DMS153 treated with DMSO at 0.1 percent for 48 hours (cell line): ENCODE measurements around the gene SPOCK2.
"Not testable (repeated sequence)": the region's sequence is repeated elsewhere in the genome, so short reads cannot be mapped to it uniquely, and the experiment has no call there.

Source experiments
- DNase-seq: peaks from one replicate; lab custom pipeline; 2025; ENCODE audit not compliant: unreplicated experiment; lab: John Stamatoyannopoulos, UW

Gene SPOCK2, protein sequence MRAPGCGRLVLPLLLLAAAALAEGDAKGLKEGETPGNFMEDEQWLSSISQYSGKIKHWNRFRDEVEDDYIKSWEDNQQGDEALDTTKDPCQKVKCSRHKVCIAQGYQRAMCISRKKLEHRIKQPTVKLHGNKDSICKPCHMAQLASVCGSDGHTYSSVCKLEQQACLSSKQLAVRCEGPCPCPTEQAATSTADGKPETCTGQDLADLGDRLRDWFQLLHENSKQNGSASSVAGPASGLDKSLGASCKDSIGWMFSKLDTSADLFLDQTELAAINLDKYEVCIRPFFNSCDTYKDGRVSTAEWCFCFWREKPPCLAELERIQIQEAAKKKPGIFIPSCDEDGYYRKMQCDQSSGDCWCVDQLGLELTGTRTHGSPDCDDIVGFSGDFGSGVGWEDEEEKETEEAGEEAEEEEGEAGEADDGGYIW

DNA sequence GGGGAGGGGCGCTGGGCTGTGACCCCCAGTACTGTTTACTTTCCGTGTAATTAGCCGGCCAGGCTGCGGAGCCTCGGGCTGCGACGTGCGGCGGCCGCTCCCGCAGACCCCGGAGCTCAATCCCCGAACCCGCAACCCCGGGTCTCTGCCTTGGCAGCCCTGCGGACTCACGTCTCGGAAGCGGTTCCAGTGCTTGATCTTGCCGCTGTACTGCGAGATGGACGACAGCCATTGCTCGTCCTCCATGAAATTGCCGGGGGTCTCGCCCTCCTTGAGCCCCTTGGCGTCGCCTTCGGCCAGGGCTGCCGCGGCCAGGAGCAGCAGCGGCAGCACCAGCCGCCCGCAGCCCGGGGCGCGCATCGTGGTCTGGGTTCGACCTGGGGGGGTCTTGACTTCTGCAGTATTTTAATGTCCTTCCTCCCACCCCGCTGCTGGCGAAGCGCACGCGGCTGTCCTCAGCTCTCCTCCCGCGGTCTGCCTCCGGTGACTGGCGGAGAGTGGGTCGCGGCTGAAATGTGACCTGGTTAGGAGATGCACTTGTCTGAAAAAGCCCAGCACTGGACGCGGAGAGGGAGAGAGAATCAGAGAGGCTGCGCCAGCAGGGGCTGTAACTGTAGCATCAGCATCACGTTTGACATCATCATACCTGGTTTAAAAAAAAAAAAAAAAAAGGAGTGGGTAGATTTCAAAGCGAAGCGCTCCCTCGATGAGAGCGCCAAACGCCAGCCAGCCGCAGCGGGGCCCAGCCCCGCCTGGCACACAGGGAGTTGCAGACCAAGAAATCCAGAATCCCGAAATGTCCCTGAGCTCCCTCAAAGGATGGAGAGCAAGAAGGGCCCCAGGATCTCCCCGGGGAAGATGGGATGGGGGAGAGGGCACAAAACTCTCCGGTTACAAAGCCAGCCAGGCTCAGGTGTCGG lies at the start of gene SPOCK2:
SPOCK2 (minus strand) TSS at position 583 of the 920 bp plus-strand sequence; CDS start at position 360, 223 bp downstream.
- DNase-seq: peak; percentile 24

DNA sequence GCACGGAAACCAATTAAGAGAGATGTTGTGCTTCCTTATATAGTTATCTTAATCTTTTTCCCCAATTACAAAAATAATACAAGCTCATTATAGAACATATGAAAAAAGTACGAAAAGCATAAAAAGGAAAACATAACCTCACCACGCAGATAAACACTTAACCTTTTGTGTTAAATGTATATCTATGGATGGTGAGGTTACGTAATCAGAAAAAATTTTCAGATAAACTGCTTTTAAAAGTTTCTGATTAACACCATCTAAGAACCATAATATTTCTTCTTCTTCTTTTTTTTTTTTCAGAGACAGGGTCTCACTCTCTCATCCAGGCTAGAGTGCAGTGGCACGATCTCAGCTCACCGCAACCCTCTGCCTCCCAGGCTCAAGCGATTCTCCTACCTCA lies 49.2 kb upstream of the SPOCK2 start:
- no peak for DNase-seq

- DNase-seq: not testable (repeated sequence)
Observed at GRCh38 chr10:72136225-72136624, 47.9 kb upstream of the SPOCK2 start.

DNA sequence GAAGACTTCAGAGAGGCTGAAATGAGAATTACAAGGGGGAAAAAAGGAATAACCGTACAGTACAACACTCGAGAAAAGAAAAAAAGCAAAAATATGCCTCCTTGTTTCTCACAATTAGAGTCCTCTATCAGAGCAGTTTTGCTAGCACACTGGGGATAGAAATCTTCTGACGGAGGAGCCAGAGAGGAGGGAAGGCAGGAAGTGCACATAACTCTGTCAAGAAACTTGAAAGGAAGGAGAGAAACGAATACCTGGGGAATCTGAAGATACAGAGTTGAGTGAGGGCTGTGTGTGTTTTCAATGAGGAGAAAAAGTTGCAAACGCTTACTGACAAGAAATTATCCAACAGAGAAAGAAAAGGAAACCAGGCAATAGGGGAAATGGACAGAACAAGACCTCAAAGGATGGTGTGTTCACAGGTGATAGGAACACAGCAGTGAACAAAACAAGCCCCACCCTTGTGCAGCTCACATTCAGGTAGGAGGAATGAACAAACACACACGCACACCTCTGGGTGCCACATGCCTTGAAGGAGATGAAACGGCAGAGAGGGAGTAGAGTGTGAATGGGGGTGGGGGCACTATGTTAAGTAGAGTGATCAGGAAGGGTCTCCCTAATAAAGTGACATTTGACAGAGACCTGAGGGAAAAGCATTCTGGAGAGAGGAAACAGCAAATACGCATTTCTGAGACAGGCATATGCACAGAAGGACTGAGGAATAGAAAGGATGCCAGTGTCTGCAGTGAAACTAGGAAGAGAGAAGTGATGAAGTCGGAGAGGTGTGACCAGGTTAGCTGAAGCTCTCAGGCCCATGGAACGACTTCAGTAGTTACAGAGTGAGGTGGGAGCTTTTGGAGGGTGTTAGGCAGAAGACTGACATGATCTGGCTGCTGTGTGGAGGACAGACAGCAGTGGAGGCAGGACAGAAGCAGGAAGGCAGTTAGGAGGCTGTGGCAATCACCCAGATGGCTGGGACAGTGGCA lies 46.7 kb upstream of the SPOCK2 start:
- DNase-seq: no peak

DNA sequence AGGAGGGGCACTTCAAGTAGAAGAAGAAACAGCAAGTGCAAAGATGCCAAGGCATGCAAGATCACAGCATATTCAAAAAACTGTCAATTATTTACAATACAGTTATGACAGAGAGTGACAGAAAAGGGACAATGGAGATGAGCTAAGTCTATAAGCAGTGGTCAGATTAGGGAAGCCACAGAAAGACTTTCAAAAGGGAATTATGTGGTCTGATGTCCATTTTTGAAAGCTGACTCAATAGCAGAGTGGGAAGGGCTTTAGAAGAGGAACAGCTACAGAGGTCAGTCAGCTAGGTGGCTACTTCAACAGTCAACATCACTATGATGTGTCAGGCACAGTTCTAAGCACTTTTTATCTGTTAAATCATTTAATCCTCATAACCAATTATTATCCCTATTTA lies 45.2 kb upstream of the SPOCK2 start:
- no peak for DNase-seq

DNA sequence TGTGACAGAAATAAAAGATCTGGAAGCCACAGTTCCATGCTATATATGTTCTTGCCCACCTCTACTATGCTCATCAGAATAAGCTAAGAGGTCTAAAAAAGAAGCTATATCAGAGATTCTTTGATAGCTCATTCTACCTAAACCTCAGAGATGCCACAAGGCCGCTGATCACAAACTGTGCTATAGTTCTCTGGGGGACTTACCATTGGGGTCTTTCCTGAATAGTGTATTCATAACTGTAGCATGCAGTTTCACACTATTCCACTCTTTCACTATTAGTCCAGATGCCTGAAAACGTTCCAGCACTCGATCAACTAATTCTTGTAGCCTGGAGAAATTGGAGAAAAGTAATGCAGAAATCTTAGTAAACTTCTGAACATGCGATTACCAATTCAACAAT lies 44.5 kb upstream of the SPOCK2 start:
- DNase-seq: no peak

GRCh38 chr10:72127571-72127970 lies 39.2 kb upstream of the SPOCK2 start:
- DNase-seq: no peak

- no peak for DNase-seq
Observed at GRCh38 chr10:72126872-72127232, 38.5 kb upstream of the SPOCK2 start.

DNA sequence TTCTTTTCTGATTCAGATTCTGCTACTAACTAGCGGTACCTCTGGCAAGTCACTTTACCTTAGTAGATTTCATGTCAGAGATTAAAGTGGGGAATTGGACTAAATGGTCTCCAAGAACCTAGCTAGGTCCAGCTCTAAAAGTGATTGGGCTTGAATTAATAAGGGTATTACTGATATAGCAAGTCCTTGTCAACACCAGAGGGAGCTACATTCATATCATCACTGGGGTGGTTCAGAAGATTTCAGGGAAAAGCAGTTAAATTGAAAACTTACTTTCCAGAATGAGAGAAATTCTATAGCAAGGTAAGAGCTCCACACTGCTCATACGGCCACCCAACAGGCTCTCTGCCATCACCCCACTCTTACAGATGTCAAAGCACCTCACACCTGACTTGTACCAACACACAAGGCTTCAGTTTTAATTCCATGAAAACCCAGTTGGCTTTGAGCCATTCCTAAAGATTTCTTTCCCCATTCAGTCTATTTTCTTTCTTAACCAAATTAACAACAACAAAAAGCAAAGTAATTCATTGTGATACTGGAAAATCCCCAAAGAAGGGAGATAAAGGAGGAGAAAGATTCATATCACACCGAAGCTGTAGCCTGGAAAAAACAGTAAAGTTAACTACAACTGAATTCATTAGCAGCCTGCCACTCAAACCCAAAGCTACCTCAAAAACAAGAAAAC lies 38.0 kb upstream of the SPOCK2 start:
- DNase-seq: no peak

DNA sequence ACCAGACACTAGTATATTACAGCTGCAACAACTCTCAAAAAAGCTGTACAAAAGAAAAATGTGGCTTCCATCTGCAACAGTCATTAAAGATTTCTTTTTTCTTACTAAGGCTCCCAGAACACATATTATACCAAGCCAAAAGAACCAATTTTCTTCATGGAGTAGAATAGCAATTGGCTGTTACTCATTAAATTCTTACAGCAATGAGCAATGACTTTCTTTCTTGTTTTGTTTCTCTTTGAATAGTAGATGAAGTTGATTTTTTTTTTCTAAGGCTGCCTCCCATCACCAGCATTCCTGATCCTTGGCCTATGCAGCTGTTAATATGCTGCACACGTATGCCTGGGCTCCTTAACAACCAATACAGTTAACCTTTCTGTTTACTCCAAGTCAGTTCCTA lies 36.6 kb upstream of the SPOCK2 start:
- DNase-seq: no peak

DNA sequence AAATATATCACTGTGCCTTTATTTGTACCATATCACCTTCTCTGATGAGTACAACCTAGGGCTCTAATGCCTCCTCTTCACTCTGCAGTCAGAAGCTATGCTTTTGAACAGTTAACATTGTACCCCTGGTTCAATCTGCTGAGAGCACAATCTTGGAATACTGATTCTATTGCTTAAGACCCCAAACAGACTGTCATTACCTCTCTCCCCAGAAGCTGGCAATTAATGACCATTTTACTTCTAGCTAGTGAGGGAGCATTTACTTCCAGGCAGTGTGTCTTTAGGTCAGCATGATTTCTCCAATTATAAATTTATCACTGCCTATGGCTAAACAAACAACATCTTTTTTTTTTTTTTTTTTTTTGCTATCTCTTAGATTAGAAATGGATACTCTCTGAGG lies 36.0 kb upstream of the SPOCK2 start:
- no peak for DNase-seq

GRCh38 chr10:72123616-72124015 lies 35.3 kb upstream of the SPOCK2 start:
- no peak for DNase-seq

DNA sequence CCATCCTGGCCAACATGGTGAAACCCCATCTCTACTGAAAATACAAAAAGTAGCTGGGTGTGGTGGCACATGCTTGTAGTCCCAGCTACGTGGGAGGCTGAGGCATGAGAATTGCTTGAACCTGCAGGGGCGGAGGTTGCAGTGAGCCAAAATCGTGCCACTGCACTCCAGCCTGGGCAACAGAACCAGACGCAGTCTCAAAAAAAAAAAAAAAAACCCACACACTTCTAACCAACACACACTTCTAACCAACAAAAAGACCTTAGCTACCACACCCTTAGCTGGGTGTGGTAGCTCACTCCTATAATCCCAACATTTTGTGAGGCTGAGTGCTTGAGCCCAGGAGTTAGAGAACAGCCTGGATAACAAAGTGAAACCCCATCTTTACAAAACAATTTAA lies 33.9 kb upstream of the SPOCK2 start:
- DNase-seq: no peak

DNA sequence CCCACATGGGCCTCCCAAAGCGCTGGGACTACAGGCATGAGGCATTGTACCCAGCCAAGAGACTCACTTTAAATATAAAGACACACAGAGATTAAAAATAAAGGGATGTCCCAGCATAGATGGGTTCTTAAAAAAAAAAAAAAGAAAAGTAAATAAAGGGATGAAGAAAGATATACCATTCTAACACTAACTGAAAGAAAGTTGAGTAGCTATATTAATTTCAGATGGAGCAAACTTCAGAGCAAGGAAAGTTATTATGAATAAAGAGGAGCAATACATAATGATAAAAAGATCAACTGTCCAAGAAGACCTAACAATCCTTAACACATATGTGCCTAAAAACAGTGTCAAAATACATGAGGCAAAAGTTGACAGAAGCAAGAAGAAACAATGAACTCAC lies 33.0 kb upstream of the SPOCK2 start:
- DNase-seq: no peak

- DNase-seq: no peak
Observed at GRCh38 chr10:72116372-72116771, 28.0 kb upstream of the SPOCK2 start.

GRCh38 chr10:72114706-72115450 lies 26.5 kb upstream of the SPOCK2 start:
- no peak for DNase-seq

- no peak for DNase-seq
Observed at GRCh38 chr10:72110673-72111401, 22.5 kb upstream of the SPOCK2 start.

GRCh38 chr10:72109636-72110157 lies 21.3 kb upstream of the SPOCK2 start:
- no peak for DNase-seq
